Stomach (tissue), 4 donors: ENCODE measurements around the gene KIAA2012.

Experiments
- CTCF ChIP-seq, 7 experiments: fragments of 450-650 bp in 4 of 7; fragments of 200-600 bp in 3 of 7; sonication (generic) in 3 of 7; IDR thresholded peaks; one replicate each; pipeline ENCODE4 v1.5.1; 2016 to 2019; ENCODE audit warnings: antibody characterized with exemption in 7 of 7, control low read depth in 2 of 7, mild to moderate bottlenecking in 1 of 7
- POLR2A ChIP-seq, 4 donors: fragments of 450-650 bp; IDR thresholded peaks; one replicate each; pipeline ENCODE4 v1.6.1; 2016; ENCODE audit warnings: antibody characterized with exemption in 4 of 4, control low read depth in 2 of 4, mild to moderate bottlenecking in 1 of 4, moderate library complexity in 1 of 4

- TF ChIP-seq CTCF (IDR thresholded peaks at IDR 0.05): no peak
- TF ChIP-seq POLR2A (IDR thresholded peaks at IDR 0.05): no peak
These were observed 38.6 kb upstream of the KIAA2012 start for GRCh38 chr2:202034249-202035088.
